ENCODE data around the gene USP14.

USP14 gene

GRCh38 chr18:160831-161570 lies 2.6 kb downstream of the USP14 start:
- DNase-seq, result no peak

DNA sequence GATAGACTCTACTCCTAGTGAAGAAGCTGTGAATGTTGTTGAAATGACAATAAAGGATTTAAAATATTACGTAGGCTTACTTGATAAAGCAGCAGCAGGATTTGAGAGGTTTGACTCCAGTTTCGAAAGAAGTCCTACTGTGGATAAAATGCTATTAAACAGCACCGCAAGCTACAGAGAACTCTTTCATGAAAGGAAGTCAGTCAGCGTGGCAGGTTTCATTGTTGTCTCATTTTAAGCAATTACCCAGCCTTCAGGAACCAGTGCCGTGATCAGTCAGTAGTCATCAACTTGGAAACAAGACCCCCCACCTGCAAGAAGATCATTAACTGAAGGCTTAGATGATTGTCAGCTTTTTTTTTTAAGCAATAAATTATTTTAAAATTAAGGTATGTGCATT lies 14.0 kb downstream of the USP14 start:
- no peak for DNase-seq

- DNase-seq, result no peak
Measured at GRCh38 chr18:179499-179898, 21.1 kb downstream of the USP14 start.

- no peak for DNase-seq
Measured at GRCh38 chr18:181711-182110, 23.4 kb downstream of the USP14 start.

GRCh38 chr18:183769-184168 lies 25.4 kb downstream of the USP14 start:
- no peak for DNase-seq

DNA sequence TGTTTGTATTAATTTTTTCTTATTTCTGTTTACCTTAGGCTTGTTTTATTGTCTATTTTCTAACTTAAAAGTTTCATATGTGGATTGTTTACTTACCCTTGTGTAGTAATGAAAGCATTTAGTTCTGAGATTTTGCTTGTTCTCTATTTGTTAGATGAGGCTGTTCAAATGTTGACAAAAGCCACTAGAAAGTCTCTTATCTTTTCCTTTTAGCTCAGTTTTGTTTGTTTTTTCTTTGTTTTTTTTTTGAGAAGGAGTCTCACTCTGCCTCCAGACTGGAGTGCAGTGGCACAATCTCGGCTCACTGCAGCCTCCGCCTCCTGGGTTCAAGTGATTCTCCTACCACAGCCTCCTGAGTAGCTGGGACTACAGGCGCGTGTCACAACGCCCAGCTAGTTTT lies 30.9 kb downstream of the USP14 start:
- no peak for DNase-seq

DNA sequence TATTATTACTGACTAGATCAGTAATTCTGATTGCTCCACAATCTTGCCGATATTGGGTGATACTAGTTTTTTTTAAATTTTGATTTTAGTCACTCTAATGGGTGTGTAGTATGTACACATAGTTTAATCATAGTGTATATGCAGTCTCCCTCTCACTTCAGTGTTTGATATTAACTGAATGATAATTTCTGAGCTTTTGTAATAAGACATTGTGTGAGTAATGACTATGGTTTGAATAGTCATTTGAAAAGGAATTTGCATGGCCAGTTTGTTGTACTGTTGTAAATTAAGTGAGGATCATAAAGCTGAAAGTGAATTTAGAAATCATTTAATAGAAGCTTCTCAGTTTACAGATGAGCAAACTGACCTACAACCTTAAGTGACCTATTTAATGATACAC lies 33.4 kb downstream of the USP14 start:
- DNase-seq, result no peak

- DNase-seq, result no peak
Measured at GRCh38 chr18:192801-193200, 34.4 kb downstream of the USP14 start.

- DNase-seq, result no peak
Measured at GRCh38 chr18:195651-196050, 37.3 kb downstream of the USP14 start.

GRCh38 chr18:199214-199613 lies 40.9 kb downstream of the USP14 start:
- no peak for DNase-seq

DNA sequence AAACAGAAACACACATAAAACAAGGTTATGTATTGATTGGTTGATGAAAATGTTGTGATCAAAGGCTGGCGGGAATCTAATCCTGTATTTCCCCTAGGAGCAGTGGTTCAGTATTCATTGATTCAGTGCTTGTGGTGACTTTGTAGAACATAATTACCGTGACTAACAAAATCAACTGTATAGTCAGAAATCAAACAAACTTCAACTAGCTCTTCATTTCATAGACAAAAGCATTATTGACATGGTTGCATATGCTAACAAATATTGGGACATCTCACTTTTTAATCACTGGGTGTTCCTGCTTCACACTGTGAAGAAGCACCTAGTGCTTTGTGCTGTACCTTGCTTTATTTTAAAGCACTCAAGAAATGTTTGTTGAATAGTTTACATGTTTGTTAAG lies 41.4 kb downstream of the USP14 start:
- no peak for DNase-seq

GRCh38 chr18:210075-210474 lies 51.7 kb downstream of the USP14 start:
- no peak for DNase-seq

- DNase-seq, result no peak
Measured at GRCh38 chr18:210733-211132, 52.4 kb downstream of the USP14 start.

DNA sequence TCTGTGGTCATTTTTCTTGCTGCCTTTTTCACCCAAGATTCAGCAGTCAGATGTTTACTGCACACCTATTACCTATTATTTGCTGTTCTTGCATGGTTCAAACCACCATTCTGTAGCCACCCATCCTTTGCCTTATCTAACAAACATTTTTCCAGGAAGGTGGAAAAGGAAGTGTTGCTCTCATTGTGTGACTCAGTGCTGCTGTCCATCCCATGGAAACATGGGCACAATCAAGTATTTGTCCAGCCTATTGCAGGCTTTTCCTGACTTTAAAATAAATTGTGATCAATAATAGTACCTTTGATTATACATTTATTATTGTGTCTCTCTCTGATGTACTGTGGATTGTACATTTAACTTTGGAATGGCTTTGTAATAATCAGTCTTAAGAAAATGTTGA lies 53.2 kb downstream of the USP14 start:
- no peak for DNase-seq

- DNase-seq, result no peak
Measured at GRCh38 chr18:212780-213179, 54.4 kb downstream of the USP14 start.

GRCh38 chr18:213505-213904 lies 55.1 kb downstream of the USP14 start:
- no peak for DNase-seq

DNA sequence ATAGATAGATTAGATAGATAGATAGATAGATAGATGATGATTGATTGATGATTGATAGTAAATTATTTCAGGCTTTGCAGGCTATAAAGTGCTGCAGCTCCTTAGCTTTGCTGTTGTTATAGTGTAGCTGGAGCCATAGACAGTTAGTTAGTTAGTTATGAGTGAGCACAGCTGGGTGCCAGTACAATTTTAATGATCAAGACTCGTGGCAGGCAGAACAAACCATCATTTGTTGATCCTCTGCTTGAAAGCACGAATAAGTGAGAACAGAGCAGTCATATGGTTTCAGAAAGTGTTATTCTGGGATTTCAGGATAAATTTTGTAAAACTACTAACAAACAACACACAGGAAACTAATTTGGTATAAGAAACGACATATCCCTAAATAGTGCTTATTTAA lies 55.6 kb downstream of the USP14 start:
- no peak for DNase-seq

DNA sequence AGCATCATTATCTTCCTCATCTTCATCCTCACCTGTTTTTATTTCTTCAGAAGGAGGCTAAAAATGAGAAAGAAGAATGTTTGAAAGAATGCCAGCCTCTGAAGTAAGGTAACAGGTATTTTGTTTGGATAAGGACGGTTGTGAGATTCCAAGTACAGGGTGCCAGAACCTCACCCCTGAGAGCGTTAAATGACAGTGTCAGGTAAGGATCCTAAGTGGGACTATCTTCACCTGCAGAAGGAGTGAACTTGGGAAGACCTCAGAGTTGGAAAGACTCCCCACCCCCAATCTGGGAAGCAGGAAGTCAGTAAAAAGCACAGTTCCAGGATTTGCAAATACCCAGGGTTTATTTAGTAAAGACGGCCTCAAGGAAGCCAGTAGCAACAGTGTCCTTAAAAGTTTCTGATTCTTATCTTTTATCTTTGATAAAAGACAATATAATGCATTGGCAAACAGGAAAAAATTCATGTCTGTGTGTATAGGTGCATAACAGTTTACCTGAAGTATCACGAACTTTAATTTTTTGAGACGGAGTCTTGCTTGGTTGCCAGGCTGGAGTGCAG lies 57.2 kb downstream of the USP14 start:
- DNase-seq, result no peak

DNA sequence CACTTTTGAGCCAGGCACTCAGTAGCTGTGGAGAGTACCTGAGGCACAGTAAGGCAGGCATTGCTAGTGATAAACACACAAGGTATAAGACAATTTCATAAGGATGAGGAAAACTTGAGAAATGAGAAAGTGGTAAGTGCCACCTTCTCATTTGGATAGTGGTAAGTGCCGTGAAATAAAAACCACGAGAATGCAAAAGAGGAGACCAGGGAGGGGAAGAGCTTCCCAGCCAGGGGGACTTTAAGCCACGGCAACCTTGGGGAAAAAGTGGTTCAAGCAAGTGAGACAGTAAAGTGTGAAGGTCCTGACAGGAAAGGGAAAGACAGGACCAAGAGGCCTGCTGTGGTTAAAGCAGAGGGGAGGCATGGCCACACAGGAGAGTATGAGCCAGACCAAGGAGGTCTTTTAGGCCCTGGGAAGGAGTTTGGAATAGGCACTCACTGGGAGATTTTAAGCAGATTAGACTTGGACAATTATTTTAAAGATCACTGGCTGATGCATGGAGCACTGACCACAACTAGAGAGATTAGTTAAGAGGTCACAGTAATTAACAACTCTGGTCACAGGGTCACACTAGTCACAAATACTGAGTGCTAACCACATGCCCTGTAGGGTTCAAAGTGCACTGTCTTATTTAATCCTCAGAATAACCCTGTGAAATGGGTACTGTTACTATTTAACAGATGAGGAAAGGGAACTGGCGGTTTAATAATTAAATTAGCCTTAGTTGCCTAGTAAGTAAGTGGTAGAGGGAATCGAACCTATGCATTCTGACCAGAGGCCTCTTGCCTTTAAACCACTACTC lies 59.4 kb downstream of the USP14 start:
- no peak for DNase-seq

- no peak for DNase-seq
Measured at GRCh38 chr18:220708-221107, 62.4 kb downstream of the USP14 start.

DNA sequence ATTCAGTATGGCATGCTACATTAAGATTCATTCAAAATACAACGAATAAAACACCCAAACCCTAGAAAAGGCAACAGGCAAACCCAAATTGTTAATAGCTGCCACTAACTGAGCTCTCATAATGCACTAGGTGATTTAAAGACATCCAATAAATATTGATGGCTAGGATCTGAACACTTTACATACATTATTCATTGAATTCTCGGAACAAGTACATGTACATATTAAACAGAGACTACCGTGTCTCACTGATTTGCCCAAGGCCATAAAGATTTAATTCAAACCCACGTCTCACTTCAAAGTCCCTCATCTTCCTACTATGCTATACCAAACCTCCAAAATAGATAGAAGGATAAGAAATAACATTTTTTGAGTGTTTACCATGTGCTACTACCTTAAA lies 67.4 kb downstream of the USP14 start:
- DNase-seq, result no peak

DNA sequence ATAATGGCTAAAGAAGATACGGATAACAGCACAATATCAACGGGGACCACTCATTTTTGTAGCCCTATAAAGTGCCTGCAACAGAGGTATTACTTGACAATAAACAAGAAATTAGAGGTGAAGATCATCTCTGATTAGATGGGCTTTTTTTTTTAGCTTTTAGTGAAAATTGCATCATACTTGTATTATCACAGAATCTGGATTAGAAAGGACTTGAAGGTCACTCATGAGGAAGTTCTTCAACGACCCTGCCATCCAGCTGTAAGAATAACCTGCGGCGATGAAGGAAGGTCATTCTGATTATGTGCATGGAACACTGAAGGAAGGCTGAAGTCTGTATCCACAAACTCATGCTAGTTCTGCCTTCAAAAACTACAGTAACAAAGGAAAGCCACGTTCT lies 69.0 kb downstream of the USP14 start:
- DNase-seq, result no peak

- no peak for DNase-seq
Measured at GRCh38 chr18:227902-228301, 69.5 kb downstream of the USP14 start.

GRCh38 chr18:228586-228985 lies 70.2 kb downstream of the USP14 start:
- DNase-seq, result no peak

Measured in activated naive CD4-positive, alpha-beta T cell treated with Interleukin-2 at 50 U/mL for 16 hours (primary cell).